IMR-90 (cell line): ENCODE measurements around the gene SLAMF8.

ENCODE experiments used
- CTCF ChIP-seq: conservative IDR thresholded peaks from 2 replicates; pipeline ENCODE4 v1.5.1; 2012; ENCODE audit warnings: mild to moderate bottlenecking, low read depth, low read length, improper control_type of control experiment
- FOS ChIP-seq: fragments of 150-350 bp; IDR thresholded peaks from 2 replicates; pipeline ENCODE4 v1.6.1; 2016; ENCODE audit warnings: low read depth, low read length
- MAFK ChIP-seq: IDR thresholded peaks from 2 replicates; pipeline ENCODE4 v1.6.1; 2012; ENCODE audit warnings: low read depth, low read length, improper control_type of control experiment
- MAZ ChIP-seq: IDR thresholded peaks from 2 replicates; pipeline ENCODE4 v1.6.1; 2012; ENCODE audit warnings: low read depth, mild to moderate bottlenecking, low read length, improper control_type of control experiment, moderate library complexity, borderline replicate concordance
- POLR2A ChIP-seq: IDR thresholded peaks from 2 replicates; pipeline ENCODE4 v1.6.1; 2012; ENCODE audit warnings: mild to moderate bottlenecking, low read depth, low read length
- RAD21 ChIP-seq: IDR thresholded peaks from 2 replicates; pipeline ENCODE4 v1.6.1; 2012; ENCODE audit warnings: low read length, improper control_type of control experiment
- RFX5 ChIP-seq: IDR thresholded peaks from 2 replicates; pipeline ENCODE4 v1.8.0; 2012; ENCODE audit warnings: low read depth, mild to moderate bottlenecking, low read length, moderate library complexity

- no peak for TF ChIP-seq CTCF
- no peak for TF ChIP-seq POLR2A
- no peak for TF ChIP-seq MAFK
- no peak for TF ChIP-seq RAD21
- no peak for TF ChIP-seq RFX5
- no peak for TF ChIP-seq MAZ
- TF ChIP-seq FOS, result no peak
These were observed 33.8 kb downstream of the SLAMF8 start for GRCh38 chr1:159860456-159860855.
